Femur (tissue), 1 donor: ENCODE results near the gene HIVEP2.

Experiments used
- DNase-seq: peaks from one replicate; pipeline ENCODE4 v3.0.0-alpha.2; 2017

Gene HIVEP2

DNA sequence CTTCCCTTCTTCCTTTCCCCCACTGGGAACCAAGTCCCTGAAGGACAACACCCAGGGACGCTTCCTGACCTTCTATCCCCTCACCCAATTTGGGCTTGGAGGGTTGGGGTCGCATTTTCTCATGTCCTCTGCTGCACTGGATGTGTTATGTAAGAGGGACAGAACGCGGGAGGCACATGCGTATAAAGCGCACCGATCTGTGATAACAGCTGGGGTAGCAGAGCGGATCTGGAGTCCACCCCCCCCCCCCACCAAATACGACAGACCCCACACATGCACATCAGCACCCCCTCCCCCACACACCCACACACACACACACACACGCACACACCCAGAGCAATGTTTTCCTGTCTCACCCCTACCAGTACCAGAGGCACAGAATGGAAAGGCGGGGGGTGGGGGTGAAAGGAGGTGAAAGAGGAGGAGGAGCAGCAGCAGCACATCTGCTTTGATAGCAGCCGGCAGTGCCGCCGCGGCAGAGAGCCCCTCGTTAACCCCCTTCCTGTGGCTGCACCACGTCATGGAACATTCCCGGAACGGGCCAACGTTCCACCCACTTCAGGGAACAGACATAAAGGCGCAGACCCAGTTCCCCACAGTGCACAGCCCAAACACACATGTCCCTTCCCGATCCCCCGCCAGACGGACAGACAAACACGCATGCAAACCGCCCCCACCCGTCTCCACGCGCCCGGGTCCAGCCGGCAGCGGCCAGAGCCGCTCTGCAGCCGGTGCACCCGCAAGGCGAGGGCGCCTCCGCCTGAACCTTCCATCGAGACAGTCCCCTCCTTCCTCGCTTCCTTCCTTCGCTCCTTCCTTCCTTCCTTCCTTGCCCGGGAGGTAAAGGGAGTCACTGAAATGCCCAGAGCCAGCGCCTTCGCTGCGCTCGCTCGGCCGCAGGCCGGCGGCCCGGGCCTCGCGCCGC, 590 bp downstream of the HIVEP2 start:
- DNase-seq: peak; percentile 96

- peak; percentile 32 for DNase-seq
Observed at GRCh38 chr6:142943711-142944123, 1.3 kb downstream of the HIVEP2 start.

GRCh38 chr6:142942805-142943227, 2.2 kb downstream of the HIVEP2 start:
- DNase-seq: no peak

DNA sequence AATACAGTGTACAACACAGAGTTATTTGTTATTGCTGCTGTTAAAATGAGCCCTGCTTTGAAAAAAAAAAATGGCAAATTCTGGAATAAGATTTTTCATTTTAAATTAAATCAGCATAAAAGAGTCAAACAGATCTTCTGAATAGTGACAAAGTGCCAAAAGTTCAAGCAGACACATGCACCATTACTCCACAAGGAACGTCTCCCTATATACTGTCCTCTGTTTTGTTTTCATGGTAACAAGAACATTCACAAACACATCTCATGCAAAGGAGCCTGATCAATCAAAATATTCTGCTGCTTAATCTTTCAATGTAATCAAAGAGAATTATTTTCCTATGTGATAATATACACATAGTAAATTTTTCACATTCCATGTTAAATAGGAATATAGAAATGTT, 2.7 kb downstream of the HIVEP2 start:
- no peak for DNase-seq

DNA sequence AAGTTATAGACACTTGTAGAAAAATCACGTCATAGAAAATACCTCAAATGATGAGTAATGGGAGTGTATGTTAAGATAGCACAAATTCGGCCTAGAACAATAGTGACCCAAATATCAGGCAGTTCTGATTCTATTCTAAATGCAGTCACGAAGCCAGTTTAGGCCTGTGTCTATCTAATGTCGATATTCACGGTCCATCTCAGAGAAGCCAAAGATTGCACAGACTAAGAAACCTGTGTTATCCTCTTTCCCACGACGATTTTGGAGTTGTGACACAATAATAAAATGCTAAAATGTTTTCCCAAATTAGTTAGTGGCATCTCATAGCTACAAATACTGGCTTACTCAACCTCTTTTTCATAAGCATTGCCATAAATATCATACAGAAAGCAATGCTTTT, 4.0 kb downstream of the HIVEP2 start:
- DNase-seq: no peak

- no peak for DNase-seq
Observed at GRCh38 chr6:142940487-142940886, 4.5 kb downstream of the HIVEP2 start.

GRCh38 chr6:142938510-142938909, 6.5 kb downstream of the HIVEP2 start:
- no peak for DNase-seq

DNA sequence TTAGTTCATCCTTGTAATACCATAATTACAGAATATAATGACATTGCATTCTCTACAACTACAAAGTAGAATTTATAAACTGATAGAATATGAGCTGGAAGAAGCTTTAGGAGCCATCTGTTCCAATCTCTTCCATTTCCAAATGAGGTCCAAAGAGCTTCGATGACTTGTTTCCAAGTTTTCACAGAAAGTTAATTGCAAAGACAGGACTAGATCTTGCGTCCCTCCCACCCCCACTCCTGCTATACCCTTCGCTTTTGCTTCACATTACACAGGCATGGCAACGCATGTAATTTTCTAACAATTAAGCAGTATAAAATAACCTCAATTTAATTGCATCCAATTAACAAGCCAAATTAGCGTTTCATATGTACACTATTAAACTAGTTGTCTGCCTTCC, 7.0 kb downstream of the HIVEP2 start:
- no peak for DNase-seq

DNA sequence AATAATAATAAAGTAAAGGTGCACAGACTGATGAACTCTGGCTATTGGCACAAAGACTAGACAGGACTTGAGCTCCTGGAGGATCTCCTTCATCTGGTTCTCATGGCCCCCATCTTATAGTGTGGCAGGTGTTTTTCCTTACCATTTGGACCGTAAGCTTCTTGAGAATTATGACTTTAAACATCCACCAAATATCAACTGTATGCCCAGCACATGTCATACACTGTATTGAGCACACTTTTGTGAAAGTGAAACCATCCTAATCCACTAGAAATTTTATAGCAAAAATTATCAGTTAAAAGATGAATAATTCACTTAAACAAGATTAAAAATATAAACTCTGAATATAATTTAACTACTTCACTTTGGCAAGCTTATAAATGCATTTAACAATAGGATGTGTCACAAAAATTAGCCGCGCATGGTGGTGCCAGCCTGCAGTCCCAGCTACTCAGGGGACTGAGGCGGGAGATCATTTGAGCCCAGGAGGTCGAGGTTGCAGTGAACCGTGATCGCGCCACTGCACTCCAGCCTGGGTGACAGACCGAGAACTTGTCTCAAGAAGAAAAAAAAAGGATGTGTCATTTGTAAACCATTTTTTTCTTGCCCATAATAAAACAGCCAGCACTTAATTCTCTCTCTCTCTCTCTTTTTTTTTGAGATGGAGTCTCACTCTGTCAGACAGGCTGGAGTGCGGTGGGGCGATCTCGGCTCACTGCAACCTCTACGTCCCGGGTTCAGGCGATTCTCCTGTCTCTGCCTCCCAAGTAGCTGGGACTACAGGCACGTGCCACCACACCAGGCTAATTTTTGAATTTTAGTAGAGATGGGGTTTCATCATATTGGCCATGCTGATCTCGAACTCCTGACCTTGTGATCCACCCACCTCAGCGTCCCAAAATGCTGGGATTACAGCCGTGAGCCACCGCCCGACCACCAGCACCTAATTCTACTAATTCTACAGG, 9.1 kb downstream of the HIVEP2 start:
- no peak for DNase-seq

- DNase-seq: no peak
Observed at GRCh38 chr6:142934599-142934998, 10.4 kb downstream of the HIVEP2 start.

DNA sequence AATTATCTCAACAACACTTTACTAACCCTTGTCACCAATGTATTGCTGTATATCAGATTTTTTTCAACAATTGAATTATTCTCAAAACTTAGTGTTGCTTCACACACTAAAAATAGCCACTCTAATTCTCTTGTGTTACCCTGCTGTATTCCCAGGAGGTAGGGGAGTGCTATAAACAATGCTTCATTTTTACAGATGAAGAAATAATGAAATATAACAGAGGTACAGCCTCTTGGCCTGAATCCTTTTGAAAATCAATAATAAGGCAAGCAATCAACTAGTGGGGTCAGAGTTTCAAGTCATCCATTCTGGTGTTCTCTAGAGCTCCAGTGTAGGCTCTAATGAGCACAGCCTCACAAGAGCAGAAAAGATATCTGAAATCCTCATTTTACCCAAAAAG, 10.9 kb downstream of the HIVEP2 start:
- DNase-seq: no peak

- DNase-seq: no peak
Observed at GRCh38 chr6:142933701-142934100, 11.3 kb downstream of the HIVEP2 start.

GRCh38 chr6:142932889-142933288, 12.1 kb downstream of the HIVEP2 start:
- no peak for DNase-seq

- no peak for DNase-seq
Observed at GRCh38 chr6:142929751-142930358, 15.1 kb downstream of the HIVEP2 start.

GRCh38 chr6:142927904-142928303, 17.1 kb downstream of the HIVEP2 start:
- no peak for DNase-seq

DNA sequence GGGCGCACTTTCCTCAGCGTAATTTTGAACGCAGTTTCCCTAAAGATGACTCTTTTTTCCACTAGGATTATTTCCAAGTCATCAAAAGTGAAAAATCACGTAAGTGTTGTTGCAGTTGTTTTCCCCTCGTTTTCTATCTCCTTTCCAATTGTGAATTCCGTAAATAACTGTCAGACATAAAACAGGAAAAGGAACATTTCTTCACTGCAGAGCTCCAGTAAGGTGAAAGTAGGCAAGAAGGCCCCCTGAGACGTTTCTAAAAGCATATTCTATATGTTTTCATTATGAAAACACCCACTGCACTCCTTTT, 17.8 kb downstream of the HIVEP2 start:
- DNase-seq: no peak

- DNase-seq: peak; percentile 89
Observed at GRCh38 chr6:142926494-142927270, 18.3 kb downstream of the HIVEP2 start.

GRCh38 chr6:142926177-142926493, 18.8 kb downstream of the HIVEP2 start:
- no peak for DNase-seq

DNA sequence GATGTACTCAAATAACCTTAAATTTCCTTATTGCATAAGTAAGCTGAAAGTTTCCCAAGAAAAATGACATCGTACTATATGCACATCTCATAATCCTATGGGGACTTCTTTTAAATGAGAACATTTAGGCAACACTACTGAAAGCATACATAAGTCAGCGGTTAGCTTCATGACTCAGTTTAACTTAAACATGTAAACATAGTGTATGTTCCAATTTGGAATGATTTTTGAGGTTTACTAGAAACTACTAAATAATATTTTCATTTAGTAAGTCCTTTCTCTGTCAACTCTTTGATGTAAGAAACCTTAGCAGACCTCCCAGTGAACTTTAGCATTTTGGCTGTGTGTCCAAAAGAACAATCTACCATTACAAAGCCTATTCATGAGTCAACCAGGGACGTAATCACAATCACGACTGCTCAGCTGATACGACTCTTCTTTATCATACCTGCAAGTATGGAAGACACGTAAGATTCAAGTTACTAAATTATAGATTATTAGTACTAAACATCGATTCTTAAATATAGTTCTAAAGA, 19.3 kb downstream of the HIVEP2 start:
- no peak for DNase-seq

- DNase-seq: no peak
Observed at GRCh38 chr6:142918339-142919042, 26.5 kb downstream of the HIVEP2 start.

DNA sequence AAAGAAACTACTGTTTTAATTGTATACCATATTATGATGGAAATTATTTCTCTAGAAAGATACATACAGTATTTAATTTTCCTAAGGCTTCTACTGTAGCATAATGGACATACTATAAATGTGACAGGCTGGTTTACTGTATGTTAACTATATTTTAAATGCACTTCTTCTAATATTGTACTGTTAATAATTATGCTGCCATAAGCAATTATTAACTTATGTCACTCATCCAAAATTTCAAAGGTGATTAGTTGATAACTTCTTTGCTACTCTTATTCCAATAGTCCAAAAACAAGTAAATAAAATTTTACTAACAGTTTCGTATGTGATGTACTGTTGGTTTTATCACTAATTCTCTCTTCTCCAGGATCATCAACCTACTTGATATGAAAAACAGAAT, 28.1 kb downstream of the HIVEP2 start:
- DNase-seq: no peak
